Muscle of back (tissue), 13 donors: ENCODE measurements around the gene TNPO1. TPM values are rescaled to one million over a fixed set of nuclear protein-coding genes. Genes with fewer than 3 reads are reported as not detected.
"Not testable (repeated sequence)": the region's sequence is repeated elsewhere in the genome, so short reads cannot be mapped to it uniquely, and the experiment has no call there.

Source experiments
- DNase-seq, 3 donors: peaks; one replicate each; pipeline versions ENCODE4 v3.0.0 to v3.0.0-alpha.2; 2013
- long read RNA-seq, 9 donors: transcript quantifications; one replicate each; lab custom pipeline, GENCODE V29; 2026
- polyA plus RNA-seq, 10 donors: library from polyadenylated mRNA; unstranded; fragments of 120-200 nt; gene quantifications; one replicate each; pipeline ENCODE4 v1.2.1, GENCODE V29; 2013; ENCODE audit not compliant: insufficient read length in 10 of 10

Gene TNPO1
- polyA plus RNA-seq, result 100 to 1,000 TPM in 1 of 10 donors, 10 to 100 TPM in 9; 62.0 to 106 (median 80.6) TPM
- long read RNA-seq, donor 1, full-length matches to known transcripts, result 7 of 7 reads
- long read RNA-seq, donor 1, partial matches to known transcripts, result 0 of 7 reads
- long read RNA-seq, donor 1, other reads (novel, unspliced or antisense), result 0 of 7 reads
- long read RNA-seq, donor 2, full-length matches to known transcripts, result 6 of 6 reads
- long read RNA-seq, donor 2, partial matches to known transcripts, result 0 of 6 reads
- long read RNA-seq, donor 2, other reads (novel, unspliced or antisense), result 0 of 6 reads
- long read RNA-seq, donor 3, result 0 reads
- long read RNA-seq, donor 4, full-length matches to known transcripts, result 5 of 5 reads
- long read RNA-seq, donor 4, partial matches to known transcripts, result 0 of 5 reads
- long read RNA-seq, donor 4, other reads (novel, unspliced or antisense), result 0 of 5 reads
- long read RNA-seq, donor 5, full-length matches to known transcripts, result 9 of 9 reads
- long read RNA-seq, donor 5, partial matches to known transcripts, result 0 of 9 reads
- long read RNA-seq, donor 5, other reads (novel, unspliced or antisense), result 0 of 9 reads
- long read RNA-seq, donor 6, full-length matches to known transcripts, result 6 of 6 reads
- long read RNA-seq, donor 6, partial matches to known transcripts, result 0 of 6 reads
- long read RNA-seq, donor 6, other reads (novel, unspliced or antisense), result 0 of 6 reads
- long read RNA-seq, donor 7, full-length matches to known transcripts, result 3 of 3 reads
- long read RNA-seq, donor 7, partial matches to known transcripts, result 0 of 3 reads
- long read RNA-seq, donor 7, other reads (novel, unspliced or antisense), result 0 of 3 reads
- long read RNA-seq, donor 8, full-length matches to known transcripts, result 6 of 6 reads
- long read RNA-seq, donor 8, partial matches to known transcripts, result 0 of 6 reads
- long read RNA-seq, donor 8, other reads (novel, unspliced or antisense), result 0 of 6 reads
- long read RNA-seq, donor 9, result 0 reads

GRCh38 chr5:72816284-72817075 lies at the start of gene TNPO1:
TSS of gene TNPO1 (plus strand) at chr5:72816661. CDS start at chr5:72816738, 77 bp downstream.
- DNase-seq, result peak; percentile 91 to 98 (median 95)

GRCh38 chr5:72767289-72768010 lies 49.0 kb upstream of the TNPO1 start:
- no peak for DNase-seq

GRCh38 chr5:72770266-72770665 lies 46.2 kb upstream of the TNPO1 start:
- DNase-seq, result no peak

- no peak for DNase-seq
Measured at GRCh38 chr5:72776684-72777083, 39.8 kb upstream of the TNPO1 start.

- no peak for DNase-seq
Measured at GRCh38 chr5:72779520-72779919, 36.9 kb upstream of the TNPO1 start.

GRCh38 chr5:72783354-72783753 lies 33.1 kb upstream of the TNPO1 start:
- no peak for DNase-seq

- DNase-seq, result no peak
Measured at GRCh38 chr5:72784129-72784528, 32.3 kb upstream of the TNPO1 start.

- no peak for DNase-seq
Measured at GRCh38 chr5:72785801-72786200, 30.7 kb upstream of the TNPO1 start.

GRCh38 chr5:72786676-72787075 lies 29.8 kb upstream of the TNPO1 start:
- no peak for DNase-seq

- DNase-seq, result no peak
Measured at GRCh38 chr5:72788866-72789505, 27.5 kb upstream of the TNPO1 start.

- DNase-seq, result peak; percentile 11 to 34 (median 11)
Measured at GRCh38 chr5:72790186-72790585, 26.3 kb upstream of the TNPO1 start.

- DNase-seq, result not testable (repeated sequence)
Measured at GRCh38 chr5:72792662-72793061, 23.8 kb upstream of the TNPO1 start.

- no peak for DNase-seq
Measured at GRCh38 chr5:72796001-72796400, 20.5 kb upstream of the TNPO1 start.

- no peak for DNase-seq
Measured at GRCh38 chr5:72799721-72800120, 16.7 kb upstream of the TNPO1 start.

GRCh38 chr5:72808637-72809036 lies 7.8 kb upstream of the TNPO1 start:
- not testable (repeated sequence) for DNase-seq

GRCh38 chr5:72811849-72812248 lies 4.6 kb upstream of the TNPO1 start:
- no peak for DNase-seq

GRCh38 chr5:72812488-72812887 lies 4.0 kb upstream of the TNPO1 start:
- DNase-seq, result no peak

- DNase-seq, result no peak
Measured at GRCh38 chr5:72814104-72814503, 2.4 kb upstream of the TNPO1 start.

GRCh38 chr5:72814864-72815263 lies 1.6 kb upstream of the TNPO1 start:
- no peak for DNase-seq

- peak in 1 of 3 donors; percentile 43 for DNase-seq
Measured at GRCh38 chr5:72815580-72816283, 729 bp upstream of the TNPO1 start.
